ENCODE results near the gene CPE.

Gene CPE

DNA sequence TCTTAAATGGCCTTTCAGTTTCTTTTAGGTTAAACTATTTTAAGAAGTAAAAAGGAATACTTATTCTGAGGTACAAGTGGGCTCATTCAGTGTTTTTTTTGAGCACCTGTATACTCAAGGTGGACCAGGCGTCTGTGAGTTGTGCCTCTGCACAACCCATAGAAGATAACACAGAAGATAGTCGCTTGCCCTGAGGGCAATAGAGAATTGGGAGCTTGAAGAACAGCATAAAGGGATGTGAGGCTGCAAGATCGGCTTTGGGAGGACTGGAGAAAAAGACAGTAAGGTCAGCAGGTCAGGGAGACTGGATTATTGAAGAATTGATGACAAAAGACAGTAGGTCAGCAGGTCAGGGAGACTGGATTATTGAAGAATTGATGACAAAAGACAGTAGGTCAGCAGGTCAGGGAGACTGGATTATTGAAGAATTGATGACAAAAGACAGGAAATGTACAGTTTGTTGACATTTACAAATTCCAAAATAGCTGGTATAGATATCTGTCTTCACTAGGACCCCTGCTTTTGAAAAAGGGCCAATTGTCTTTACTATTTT is 3.1 kb downstream of the CPE start:
- H3K4me1 ChIP-seq (ENCODE audit: low read length): no peaks in the 10 kb centered on the region
- no peaks in the 10 kb centered on the region for H3K79me2 ChIP-seq (ENCODE audit: low read length)
- no peaks in the 10 kb centered on the region for H3K27me3 ChIP-seq (ENCODE audit: low read depth, low read length)
- TF ChIP-seq, protein P1, sequence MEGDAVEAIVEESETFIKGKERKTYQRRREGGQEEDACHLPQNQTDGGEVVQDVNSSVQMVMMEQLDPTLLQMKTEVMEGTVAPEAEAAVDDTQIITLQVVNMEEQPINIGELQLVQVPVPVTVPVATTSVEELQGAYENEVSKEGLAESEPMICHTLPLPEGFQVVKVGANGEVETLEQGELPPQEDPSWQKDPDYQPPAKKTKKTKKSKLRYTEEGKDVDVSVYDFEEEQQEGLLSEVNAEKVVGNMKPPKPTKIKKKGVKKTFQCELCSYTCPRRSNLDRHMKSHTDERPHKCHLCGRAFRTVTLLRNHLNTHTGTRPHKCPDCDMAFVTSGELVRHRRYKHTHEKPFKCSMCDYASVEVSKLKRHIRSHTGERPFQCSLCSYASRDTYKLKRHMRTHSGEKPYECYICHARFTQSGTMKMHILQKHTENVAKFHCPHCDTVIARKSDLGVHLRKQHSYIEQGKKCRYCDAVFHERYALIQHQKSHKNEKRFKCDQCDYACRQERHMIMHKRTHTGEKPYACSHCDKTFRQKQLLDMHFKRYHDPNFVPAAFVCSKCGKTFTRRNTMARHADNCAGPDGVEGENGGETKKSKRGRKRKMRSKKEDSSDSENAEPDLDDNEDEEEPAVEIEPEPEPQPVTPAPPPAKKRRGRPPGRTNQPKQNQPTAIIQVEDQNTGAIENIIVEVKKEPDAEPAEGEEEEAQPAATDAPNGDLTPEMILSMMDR (IDR thresholded peaks at IDR 0.05; ENCODE audit: low read depth, low read length): no peak
- H3K9me3 ChIP-seq (ENCODE audit: insufficient read depth, low read length): no peaks in the 10 kb centered on the region
- H3K27ac ChIP-seq (ENCODE audit: low read length): no peak overlapping the region
- H3K36me3 ChIP-seq (replicated peaks; ENCODE audit: low read depth, low read length): no peaks in the 10 kb centered on the region
- no peak overlapping the region for H2AFZ ChIP-seq (ENCODE audit: low read depth, low read length)
- no peak overlapping the region for H3K9ac ChIP-seq (ENCODE audit: low read length)
- no peak overlapping the region for H3K4me3 ChIP-seq (ENCODE audit: low read length)
- no peak overlapping the region for H3K4me2 ChIP-seq (ENCODE audit: low read length)
- H4K20me1 ChIP-seq (ENCODE audit: insufficient read depth, low read length): no peaks in the 10 kb centered on the region

DNA sequence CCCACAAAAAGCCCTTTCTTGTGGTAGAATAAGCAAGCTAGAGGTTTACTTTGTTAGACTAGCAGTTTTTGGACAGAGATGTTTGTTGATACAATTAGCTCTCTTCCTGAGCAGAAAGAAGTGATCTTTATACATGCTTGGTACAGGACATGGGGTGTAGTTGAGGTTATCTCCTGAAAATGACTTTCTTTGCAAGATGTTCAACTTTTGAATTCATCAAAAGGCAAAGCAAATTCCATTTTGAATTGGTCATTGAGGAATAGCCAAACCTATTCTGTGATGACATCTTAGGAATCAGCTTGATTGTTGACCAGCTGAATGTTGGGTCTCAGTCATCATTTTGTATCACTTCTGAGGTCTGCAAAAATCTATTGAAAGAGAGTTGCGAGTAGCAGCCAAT is 3.8 kb downstream of the CPE start:
- Histone ChIP-seq H3K4me2 (ENCODE audit: low read length) (no peak overlapping the region), H3K9me3 (ENCODE audit: insufficient read depth, low read length) (no peaks in the 10 kb centered on the region), H3K27me3 (ENCODE audit: low read depth, low read length) (no peaks in the 10 kb centered on the region), H3K79me2 (ENCODE audit: low read length) (no peaks in the 10 kb centered on the region), H3K4me1 (ENCODE audit: low read length) (no peaks in the 10 kb centered on the region), H2AFZ (ENCODE audit: low read depth, low read length) (no peak overlapping the region), H4K20me1 (ENCODE audit: insufficient read depth, low read length) (no peaks in the 10 kb centered on the region), H3K9ac (ENCODE audit: low read length) (no peak overlapping the region), H3K27ac (ENCODE audit: low read length) (no peak overlapping the region), H3K36me3 (replicated peaks; ENCODE audit: low read depth, low read length) (no peaks in the 10 kb centered on the region), H3K4me3 (ENCODE audit: low read length) (no peak overlapping the region)
- TF ChIP-seq EZH2phosphoT487 (IDR thresholded peaks at IDR 0.05; ENCODE audit: low read depth): no peak
- TF ChIP-seq, protein P1 (IDR thresholded peaks at IDR 0.05; ENCODE audit: low read depth, low read length): no peak

DNA sequence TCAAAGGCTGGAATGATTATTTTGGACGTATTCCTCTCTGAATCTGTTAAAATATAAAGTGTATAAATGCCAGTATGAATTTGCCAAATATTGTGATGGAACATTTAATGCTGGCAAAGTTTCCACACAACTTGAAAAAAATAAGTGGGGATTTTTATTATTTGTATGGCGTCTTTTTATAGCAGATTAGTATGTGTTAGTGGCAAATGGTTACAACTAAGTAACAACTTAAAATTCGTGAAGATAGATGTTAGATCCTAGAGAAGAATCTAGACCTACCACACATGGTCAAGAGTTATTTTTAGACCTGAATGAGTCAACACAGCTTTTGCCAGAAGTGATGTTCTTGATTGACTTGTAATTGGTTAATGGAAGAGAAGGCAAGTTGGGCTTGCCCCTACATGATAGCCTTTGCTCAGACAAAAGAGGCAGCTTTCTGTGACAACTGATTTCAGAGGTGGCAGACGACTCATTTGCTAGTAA is 4.8 kb downstream of the CPE start:
- no peaks in the 10 kb centered on the region for H3K79me2 ChIP-seq (ENCODE audit: low read length)
- no peak overlapping the region for H3K4me3 ChIP-seq (ENCODE audit: low read length)
- no peak overlapping the region for H3K27ac ChIP-seq (ENCODE audit: low read length)
- TF ChIP-seq, protein P1 (IDR thresholded peaks at IDR 0.05; ENCODE audit: low read depth, low read length): no peak
- no peak for TF ChIP-seq EZH2phosphoT487 (IDR thresholded peaks at IDR 0.05; ENCODE audit: low read depth)
- H3K36me3 ChIP-seq (replicated peaks; ENCODE audit: low read depth, low read length): no peaks in the 10 kb centered on the region
- H3K9me3 ChIP-seq (ENCODE audit: insufficient read depth, low read length): no peaks in the 10 kb centered on the region
- H3K9ac ChIP-seq (ENCODE audit: low read length): no peak overlapping the region
- H4K20me1 ChIP-seq (ENCODE audit: insufficient read depth, low read length): no peaks in the 10 kb centered on the region
- H2AFZ ChIP-seq (ENCODE audit: low read depth, low read length): no peak overlapping the region
- no peak overlapping the region for H3K4me2 ChIP-seq (ENCODE audit: low read length)
- H3K4me1 ChIP-seq (ENCODE audit: low read length): no peaks in the 10 kb centered on the region
- H3K27me3 ChIP-seq (ENCODE audit: low read depth, low read length): no peaks in the 10 kb centered on the region

DNA sequence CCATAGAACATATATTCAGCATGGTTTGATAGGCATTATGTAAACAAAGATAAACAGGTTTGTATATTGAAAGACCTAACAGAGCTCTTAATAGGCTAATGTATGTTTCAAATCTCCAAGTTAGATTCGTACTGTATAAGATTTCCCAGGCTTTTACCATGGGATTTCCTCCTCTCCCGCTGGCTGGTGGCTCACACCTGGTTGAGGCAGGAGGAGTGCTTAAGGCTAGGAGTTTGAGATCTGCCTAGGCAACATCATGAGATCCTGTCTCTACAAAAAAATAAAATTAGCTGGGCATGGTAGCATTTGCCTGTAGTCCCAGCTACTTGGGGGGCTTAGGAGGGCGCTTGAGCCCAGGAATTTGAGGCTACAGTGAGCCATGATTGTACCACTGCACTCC is 5.4 kb downstream of the CPE start:
- Histone ChIP-seq H3K36me3 (replicated peaks; ENCODE audit: low read depth, low read length) (no peaks in the 10 kb centered on the region), H3K27me3 (ENCODE audit: low read depth, low read length) (no peaks in the 10 kb centered on the region), H3K4me1 (ENCODE audit: low read length) (no peaks in the 10 kb centered on the region), H3K27ac (ENCODE audit: low read length) (no peak overlapping the region), H2AFZ (ENCODE audit: low read depth, low read length) (no peak overlapping the region), H3K4me2 (ENCODE audit: low read length) (no peak overlapping the region), H3K9ac (ENCODE audit: low read length) (no peak overlapping the region), H3K4me3 (ENCODE audit: low read length) (no peak overlapping the region), H4K20me1 (ENCODE audit: insufficient read depth, low read length) (no peaks in the 10 kb centered on the region), H3K79me2 (ENCODE audit: low read length) (no peaks in the 10 kb centered on the region), H3K9me3 (ENCODE audit: insufficient read depth, low read length) (no peaks in the 10 kb centered on the region)
- TF ChIP-seq, protein P1 (IDR thresholded peaks at IDR 0.05; ENCODE audit: low read depth, low read length): no peak
- no peak for TF ChIP-seq EZH2phosphoT487 (IDR thresholded peaks at IDR 0.05; ENCODE audit: low read depth)
